GM12873 (cell line): ENCODE measurements around the gene SLC31A1.

Experiments
- TF ChIP-seq, protein P1 (sequence below): IDR thresholded peaks from 2 replicates; pipeline ENCODE4 v1.5.1; 2012; ENCODE audit warnings: low read depth, mild to moderate bottlenecking, moderate library complexity, low read length, control low read depth; ENCODE audit not compliant: insufficient read depth; ENCODE audit errors: missing control alignments

The SLC31A1 gene

DNA sequence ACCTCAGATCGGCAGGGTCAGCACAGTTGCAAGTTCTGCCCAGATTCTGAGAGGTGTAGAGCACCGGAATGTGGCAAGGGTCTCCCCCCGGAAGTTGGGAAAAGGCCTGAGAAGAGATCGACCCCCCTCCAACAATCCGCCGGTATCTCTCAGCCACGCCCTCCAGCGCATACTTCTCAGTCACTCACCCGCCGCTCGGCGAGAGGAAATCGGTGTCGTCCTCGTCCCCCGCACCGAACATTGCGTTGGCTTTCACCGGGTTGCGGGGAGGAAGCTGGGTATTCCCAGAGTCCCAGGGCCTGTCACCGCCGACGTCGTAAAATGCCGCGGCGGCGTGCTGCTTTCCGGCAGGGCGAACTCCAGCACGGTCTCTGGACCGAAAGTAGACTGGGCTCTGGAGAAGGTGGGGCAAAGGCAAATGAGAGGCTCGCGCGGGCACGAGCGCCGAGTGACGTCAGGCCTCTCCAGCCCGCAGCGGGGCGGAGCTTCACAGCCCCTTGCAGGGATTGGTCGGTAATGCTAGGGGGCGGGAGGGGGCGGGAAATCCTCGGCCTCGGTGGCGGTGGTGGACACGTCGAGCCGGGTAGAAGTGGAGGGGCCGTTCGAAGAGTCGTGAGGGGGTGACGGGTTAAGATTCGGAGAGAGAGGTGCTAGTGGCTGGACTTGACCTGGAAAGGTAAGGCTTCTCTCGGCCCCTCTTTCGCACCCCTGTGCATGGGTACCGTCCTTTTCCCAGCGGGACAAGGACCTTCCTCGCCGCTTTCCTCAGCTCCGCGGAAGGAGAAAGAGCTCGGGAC is at the start of gene SLC31A1, which contains the start of gene FKBP15:
Gene SLC31A1, plus strand, starts transcription at position 542 of the 797 bp plus-strand sequence. CDS start 34,605 bp downstream, outside the sequence.
Gene FKBP15, minus strand, starts transcription at position 275 of the 797 bp plus-strand sequence. Its CDS starts 34 bp downstream, at position 241.
- TF ChIP-seq, protein P1, sequence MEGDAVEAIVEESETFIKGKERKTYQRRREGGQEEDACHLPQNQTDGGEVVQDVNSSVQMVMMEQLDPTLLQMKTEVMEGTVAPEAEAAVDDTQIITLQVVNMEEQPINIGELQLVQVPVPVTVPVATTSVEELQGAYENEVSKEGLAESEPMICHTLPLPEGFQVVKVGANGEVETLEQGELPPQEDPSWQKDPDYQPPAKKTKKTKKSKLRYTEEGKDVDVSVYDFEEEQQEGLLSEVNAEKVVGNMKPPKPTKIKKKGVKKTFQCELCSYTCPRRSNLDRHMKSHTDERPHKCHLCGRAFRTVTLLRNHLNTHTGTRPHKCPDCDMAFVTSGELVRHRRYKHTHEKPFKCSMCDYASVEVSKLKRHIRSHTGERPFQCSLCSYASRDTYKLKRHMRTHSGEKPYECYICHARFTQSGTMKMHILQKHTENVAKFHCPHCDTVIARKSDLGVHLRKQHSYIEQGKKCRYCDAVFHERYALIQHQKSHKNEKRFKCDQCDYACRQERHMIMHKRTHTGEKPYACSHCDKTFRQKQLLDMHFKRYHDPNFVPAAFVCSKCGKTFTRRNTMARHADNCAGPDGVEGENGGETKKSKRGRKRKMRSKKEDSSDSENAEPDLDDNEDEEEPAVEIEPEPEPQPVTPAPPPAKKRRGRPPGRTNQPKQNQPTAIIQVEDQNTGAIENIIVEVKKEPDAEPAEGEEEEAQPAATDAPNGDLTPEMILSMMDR = no peak

DNA sequence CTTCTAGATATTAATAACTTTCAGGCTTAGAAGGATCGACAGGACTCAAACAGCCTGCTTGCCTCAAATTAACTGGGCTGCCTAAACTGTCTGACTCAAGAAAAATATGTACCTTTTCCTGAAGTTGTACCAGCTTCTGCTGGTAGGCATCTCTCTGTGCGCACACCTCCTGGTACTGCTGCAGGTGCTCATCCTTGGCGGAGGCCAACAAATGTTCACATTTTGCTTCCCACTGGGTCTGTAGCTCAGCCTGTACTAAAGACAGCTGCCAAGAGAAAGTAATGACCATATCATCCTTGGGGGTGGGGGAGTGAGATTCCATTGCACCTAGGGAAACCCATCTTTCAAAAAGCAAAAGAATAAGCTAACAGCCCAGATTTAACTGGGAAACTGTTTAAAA is 48.0 kb upstream of the SLC31A1 start:
- TF ChIP-seq, protein P1 = no peak

DNA sequence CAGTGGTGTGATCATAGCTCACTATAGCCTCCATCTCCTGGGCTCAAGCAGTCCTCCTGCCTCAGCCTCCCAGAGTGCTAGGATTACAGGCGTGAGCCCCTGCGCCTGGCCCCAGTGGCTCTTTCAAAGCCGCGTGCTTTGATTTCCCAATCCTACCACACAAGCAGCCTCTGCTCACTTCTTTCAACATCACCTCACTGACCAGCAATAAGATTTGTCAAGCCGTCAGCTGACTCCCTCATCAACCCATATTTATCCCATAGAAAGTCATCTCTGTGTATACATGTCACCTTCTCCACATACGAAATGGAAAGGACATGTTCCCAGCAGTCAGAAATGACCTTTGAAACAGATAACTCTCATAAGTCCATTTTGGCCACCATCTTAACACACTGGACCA is 44.5 kb upstream of the SLC31A1 start:
- TF ChIP-seq, protein P1 = no peak

DNA sequence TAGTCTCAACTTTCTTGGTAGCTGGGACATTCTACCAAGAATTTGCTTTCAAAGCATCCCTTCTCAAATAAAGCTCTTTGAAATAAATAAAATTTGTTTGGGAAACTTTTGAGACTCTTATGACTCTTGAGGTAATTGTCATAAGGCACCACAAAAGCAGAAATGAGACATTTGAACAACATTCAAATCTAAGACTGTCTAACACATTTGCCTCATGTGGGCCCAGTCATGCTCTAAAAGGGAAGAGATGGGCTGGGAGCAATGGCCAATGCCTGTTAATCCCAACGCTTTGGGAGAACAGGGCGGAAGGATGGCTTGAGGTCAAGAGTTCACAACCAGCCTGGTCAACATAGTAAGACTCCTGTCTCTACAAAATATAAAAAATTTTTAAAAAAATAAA is 44.1 kb upstream of the SLC31A1 start:
- TF ChIP-seq, protein P1 = no peak

DNA sequence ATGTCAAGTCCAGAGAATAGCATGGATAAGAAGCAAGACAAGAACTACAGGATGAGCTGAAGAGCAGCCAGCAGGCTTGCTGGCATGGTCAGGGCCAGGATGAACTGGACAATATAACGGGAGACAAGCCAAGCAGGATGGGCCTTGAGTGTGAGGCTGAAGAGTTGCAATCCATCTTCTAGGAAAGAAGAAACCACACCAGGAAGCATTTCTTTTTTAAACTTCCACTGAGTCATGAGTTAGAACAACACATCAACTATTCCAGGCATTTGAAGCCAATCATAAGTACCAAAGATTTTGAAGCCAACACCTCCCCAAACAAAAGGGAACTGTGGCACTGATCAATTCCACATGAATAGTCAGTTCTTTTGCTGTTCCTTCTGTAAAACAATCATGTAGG is 43.3 kb upstream of the SLC31A1 start:
- TF ChIP-seq, protein P1 = no peak

DNA sequence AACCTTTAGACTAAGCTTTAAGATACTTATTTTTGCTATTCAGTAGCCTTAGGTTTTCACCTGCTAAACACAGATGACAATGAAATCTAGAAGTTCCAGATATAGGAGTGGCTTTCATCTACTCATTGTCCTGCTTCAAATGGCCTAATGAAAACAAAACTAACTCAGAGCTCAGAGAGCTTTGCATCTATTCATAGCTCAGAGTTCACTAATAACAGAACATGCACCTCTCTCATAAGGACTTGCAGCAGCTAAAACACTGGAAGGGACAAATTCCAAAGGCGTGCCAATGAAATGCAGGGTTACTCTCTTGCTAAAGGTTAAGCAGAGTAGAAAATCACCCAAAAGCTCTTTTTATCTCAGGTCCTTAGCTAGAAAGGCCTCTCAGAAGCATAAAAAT is 41.5 kb upstream of the SLC31A1 start:
- TF ChIP-seq, protein P1 = no peak

DNA sequence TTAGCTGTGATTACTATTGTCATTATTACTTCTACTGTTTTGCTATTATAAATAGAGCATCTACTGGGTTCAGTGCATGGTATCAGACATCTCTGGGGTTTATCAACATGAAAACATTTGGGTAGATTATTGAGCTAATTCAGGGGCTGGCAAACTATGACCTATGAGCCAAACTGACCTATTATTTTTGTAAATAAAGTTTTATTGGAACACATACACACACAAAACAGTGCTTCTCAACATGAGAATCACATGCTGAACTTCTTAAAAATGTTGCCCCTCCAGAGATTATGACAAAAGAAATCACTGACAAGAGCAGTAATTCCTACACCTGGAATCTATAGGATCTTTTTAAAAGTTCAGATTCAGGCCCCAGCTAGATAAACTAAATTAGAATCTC is 40.2 kb upstream of the SLC31A1 start:
- TF ChIP-seq, protein P1 = no peak
